ENCODE results near the gene AMOTL2.

Gene AMOTL2

DNA sequence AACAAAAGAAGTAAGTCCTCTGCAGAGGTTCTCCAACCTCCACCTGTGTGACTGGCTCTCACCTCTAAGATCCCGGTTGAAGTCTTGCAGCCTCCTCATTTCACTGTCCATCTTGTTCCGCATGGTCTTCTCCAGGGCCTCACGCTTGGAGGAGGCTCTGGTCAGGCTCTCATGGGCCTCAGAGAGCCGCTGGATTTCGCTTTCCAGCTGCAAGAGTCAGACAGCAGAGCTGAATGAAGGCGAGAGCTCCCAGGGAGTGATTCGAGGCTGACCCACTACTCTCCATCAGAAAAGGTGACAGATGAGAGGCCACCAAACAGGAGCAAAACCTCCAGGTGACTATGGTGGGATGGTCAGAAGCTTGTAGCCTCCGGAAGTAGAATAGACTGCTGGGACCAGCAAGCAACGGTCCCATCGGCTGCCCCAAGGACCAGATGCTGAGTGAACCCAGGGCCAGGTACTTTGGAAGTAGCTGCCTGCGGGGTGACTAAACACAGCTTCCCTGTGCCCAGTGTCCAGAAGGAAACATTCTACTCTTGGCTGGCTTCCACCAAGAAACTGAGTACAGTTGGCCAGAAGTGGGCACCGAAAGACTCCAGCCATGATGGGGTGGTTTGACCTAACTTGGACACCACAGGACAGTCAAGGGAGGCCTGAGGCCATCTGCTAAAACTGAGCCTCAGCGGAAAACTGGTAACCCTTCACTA is 7.9 kb downstream of the AMOTL2 start:
- no peak for DNase-seq (ENCODE audit: low spot score)

DNA sequence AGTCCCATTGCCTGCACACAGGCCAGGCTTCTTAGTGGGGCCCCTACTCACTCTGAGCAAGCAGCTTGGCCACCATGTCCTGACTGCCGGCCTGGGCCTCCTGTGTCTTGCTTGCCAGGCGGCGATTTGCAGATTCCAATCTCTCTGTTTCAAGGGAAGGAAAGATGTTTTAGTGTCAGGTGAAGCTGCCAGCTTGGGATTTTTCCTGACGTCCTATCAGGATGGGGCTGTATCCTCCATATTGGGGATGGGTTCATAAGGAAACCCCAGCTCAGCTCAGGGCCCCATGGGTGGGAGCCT is 8.5 kb downstream of the AMOTL2 start:
- DNase-seq (ENCODE audit: low spot score), result no peak

DNA sequence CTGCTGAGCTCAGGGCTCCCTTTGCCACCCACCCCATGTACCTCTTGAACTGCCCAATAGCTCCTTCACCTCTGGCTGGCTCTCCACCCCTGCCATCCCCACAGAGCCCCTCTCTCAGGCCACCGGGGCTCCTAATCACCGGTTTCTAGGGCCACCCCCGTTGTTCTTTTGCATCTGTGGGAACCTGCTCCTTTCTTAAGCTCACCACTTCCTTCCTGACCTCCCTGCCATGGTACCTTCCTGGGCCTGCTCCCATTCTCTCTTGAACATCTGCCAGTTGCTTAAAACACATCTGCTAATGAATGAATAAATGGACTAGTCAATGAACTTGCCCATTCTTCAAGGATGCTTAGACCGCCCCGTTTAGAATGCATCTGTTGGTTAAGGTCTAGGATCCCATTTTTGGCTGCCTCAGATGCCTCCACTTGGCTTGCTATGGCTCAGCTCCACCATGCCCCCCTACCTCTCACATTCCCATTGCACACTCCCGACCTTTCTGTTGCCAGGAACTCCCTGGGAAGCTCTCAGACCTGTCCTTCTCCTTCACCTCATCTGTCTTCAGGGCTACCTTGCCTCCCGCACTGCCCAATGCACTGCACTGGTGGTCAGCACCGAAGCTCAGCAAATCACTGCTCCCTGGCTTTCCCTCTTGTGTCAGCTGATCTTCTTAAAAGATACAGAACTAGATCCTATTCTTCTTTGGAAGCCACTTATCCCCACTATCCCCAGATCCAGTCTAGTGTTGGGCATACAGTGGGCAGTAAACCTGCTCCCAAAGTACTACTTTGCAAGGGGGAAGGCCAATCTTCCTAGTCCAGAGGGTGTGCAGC is 9.1 kb downstream of the AMOTL2 start:
- no peak for DNase-seq (ENCODE audit: low spot score)

DNA sequence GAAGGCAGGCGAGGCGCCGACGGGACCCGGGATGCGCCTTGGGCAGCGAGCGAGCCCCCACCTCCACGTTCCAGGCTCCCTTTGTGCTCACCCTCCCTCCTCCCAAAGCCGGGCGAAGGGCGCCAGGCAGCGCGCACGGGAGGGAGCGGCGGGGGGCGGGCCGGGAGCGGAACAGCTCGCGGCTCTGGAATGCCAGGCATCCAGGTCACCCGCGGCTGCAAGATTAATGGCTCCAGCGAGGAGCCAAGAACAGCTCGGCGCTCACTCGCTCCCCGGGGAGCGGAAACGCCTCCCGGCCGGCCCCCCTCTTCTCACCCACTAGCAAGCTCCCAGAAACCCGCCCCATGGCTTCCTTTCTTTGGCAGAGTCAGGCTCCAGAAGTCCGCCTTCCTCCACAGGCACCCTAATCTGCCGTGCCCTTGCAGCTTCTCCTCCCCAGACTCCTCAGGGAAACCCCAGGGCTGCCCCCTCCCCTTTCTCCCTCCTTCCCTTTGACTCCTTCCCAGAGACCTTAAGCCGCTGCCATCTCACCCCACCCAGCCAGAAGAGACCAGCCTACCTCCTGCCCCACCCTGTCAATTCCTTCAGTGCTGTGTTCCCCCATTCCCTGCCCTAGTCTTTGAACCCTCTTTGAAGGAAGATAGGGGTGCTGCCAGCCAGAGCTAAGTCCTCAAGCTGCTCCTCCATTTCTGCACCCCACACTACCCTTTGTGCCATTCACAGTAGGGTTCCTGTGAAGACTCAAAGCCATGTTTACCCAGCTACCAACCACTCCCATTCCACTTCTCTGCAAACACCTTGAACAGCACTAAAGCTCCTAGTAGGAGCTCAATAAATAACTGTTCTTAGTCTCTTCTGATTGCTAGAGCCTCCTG is 9.9 kb downstream of the AMOTL2 start:
- DNase-seq (ENCODE audit: low spot score), result peak; percentile 96

DNA sequence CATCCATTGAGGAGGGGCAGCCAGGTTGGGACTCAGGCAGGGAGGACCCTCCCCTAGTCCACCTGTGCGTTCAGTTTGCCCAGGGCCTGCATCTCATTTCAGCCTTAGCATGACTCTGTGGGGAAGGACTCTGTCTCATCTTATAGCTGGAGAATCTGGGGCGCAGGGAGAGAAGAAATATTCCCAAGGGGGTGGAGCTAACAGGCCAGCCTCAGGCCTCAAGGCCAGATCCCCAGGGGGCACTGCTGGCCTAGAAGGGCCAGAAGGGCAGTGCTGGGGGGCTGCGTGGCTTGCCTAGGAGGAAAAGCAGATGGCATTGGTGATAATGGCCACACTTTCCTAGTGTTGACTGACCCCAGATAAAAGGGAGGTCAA is 10.9 kb downstream of the AMOTL2 start:
- DNase-seq (ENCODE audit: low spot score), result no peak

DNA sequence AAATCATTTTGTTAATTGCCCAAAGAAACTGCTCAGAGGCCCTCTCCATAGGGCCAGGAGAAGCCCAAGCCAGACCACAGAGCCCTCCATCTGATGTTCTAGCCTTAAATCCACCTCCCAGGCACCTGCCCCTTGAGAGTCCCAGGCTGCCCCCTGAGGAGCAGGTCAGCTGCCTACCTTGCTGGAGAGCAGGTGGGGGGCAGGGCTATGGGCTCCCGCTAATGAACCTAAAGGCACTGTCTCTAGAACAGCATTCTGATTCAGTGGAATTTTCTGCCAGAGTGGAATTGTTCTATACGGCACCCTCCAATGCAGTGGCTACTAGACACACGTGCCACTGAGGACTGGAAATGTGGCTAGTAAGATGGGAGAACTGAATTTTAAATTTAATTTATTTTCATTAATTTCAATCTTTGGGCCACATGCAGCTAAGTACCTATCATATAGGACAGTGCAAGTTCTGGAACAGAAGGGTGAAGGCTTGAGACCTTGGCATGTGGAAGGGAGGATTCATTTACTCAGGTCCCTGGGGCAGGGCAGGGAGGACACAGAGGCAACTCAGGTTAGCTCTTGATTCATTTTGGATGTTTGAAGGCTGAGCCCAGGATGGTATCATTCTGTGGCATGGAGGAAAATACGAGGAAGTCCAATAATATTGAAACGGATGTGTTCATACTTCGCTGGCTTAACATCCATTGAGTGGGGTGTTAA is 11.4 kb downstream of the AMOTL2 start:
- no peak for DNase-seq (ENCODE audit: low spot score)

DNA sequence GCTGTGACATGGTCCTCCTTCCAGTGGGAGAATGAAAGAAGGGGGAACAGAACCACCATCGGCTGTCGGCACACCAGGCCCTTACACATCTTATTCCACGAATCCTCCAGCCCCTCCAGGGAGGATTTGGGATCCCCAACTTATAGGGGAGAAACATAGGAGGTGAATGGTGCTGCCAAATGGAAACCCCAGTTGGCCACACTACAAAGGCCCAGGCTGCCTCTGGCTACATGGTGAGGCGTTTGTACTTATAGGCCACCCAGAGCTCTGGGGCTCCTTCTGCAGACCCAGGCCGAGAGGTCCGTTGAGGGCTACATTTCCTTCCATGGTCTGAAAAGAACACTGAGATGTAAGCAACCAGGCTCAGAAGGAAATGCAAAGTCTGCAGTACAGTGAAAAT is 12.0 kb downstream of the AMOTL2 start:
- no peak for DNase-seq (ENCODE audit: low spot score)

DNA sequence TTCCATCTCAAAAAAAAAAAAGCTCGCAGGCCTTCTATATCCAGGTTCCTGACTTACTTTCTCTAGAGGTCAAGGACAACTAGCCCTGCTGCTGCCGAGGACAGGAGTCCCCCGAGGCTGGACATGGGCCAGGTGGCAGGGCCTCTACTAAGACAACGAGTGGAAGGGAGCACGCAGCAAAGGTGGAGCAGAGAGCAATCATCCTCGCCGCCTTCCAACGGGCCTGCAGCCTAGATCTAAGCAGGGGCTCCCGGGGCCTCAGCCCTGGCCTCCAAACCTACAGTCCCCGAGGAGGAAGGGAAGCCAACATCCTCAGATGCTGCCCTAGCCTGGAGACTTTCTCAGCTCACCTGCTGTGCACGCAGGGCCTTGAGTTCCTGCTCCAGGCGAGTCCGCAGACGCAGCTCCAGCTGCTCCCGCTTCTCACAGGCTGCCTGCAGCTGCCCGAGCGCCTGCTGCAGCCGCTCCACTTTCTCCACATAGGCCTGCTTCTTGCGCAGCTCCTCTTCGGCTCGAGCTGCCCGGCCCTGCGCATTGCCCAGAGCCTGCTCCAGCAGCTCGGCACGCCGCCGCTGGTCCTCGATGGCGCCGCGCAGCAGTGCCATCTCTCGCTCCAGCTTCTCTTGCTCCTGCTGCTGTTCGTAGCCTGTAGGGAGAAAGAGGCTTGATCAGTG is 12.9 kb downstream of the AMOTL2 start:
- no peak for DNase-seq (ENCODE audit: low spot score)

DNA sequence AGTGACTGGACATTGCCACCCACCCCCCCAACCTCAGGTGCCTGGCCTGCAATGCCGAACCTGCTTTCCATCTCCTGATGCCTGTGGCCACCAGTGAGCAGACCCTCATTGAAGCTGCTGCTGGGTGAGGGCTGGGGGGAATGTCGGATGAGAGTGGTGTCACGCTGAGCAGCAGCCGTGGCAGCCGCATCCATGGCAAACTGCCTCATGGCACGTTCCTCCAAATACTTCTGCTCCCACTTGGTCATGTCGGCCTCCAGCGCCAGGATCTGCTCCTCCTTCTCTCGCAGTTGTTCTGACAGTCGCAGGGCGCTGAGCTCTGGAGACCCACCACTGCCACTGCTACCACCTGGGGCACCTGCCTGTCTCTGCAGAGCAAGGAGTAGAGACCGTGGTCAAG is 14.2 kb downstream of the AMOTL2 start:
- no peak for DNase-seq (ENCODE audit: low spot score)

DNA sequence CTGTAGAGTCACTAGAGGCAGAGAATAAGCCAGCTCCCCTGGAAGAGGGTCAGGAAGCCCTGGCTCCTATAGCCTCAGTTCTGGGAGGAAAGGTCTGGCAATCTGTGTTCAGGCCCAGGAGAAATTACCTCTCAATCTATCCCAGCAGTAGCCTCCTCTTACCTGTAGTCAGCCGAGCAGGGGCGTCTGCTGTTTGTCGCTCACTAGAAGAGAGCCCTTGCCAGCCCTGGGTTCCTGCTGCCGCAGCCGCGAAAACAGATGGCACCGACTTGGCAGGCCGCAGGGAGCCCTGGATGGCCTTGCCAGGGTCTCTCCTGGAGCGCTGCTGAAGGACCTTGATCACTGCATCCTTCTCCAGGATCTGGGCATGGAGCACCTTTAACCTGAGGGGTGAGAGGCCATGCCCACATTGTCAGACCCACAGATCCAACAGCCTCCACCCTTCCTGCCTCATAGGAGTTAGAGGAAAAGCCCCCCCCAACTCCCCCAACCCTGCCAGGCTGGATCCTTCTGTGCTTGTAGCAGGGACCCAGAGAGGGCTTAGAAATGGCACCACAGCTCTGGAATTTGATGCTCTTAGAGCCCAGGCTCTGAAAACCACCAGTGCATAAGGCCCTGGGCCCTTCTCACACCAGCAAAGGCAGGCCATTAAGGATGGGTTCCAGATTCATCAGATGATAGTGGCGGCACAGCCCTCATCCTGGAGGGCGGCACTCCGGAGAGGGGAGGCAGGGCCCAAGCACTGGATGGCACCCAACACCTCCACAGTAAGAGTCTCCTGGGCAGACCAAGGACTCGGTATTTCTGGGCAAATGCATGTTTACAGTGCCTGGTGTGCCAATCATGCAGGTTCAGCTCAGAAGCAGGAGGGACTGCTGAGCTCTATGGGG is 14.9 kb downstream of the AMOTL2 start:
- DNase-seq (ENCODE audit: low spot score), result no peak

DNA sequence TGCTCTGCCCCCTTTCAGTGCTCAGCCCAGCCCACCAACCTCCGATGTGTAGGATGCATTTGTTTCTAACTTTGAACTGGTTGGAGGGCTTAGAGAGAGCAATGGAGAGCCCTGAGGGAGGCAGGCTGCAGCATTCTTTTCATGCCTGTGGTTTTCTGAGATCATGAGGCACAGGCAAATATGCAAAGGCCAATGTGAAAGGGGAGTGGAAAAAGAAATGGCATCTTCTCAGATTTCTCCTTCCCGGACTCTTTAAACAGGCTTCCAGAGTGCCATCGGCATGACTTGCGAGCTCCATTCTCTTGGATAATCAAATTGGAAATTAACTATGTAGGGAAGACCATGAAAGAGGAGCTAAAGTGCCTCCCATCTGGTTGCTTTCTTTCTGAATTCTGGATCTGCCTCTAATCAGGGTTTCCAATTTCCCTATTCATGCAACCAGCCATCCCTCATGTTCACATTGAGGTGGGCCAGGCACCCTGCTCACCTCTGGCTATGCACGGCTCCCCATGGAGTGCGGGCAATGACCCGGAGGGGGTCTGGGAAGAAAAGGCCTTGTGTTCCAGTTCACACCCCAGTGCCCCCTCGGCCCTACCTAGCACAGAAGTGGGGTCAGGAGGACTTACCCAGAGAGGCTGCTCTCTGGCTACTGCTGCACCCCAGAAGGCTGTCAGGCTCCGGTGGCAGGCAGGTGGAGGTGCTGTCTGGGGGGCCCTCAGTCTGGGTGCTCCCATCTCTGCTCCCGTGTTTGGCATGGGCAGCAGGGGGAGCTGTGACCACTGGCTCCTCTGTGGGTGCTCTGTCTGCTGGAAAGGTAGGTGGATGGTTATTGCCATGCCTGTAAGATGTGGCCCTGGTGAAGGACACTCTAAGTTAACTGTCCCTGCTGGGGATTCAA is 16.1 kb downstream of the AMOTL2 start:
- DNase-seq (ENCODE audit: low spot score), result no peak

DNA sequence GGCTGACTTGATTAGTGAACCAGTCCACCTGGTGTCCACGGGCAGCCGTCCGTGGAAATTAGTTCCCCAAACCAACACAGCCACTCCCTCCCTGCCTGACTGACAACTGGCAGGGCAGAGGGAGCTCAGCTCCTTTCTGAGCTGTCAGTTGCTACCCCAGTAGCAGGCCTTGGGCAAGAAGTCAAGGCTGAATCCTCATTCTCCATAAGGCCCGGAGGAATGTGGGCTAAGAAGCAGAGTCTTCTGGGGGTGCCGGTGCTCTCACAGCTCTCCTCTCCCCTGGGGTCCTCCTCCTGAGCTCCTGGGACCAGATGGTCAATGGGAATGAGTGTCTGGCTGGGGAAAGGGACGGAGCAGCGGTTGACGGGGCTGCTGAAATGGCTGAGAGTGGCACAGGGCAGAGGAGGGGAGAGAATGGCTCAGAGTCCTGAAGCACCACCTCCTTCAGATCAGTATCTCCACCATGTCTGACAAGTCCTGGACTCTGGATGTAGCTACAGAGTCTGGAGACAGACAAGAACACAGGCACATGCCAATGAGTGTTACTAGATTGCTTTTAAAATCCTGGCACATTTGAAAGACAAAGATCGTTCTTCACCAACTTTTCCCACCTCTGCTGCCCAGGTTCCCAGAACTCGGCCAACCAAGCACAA is 16.9 kb downstream of the AMOTL2 start:
- DNase-seq (ENCODE audit: low spot score), result no peak

DNA sequence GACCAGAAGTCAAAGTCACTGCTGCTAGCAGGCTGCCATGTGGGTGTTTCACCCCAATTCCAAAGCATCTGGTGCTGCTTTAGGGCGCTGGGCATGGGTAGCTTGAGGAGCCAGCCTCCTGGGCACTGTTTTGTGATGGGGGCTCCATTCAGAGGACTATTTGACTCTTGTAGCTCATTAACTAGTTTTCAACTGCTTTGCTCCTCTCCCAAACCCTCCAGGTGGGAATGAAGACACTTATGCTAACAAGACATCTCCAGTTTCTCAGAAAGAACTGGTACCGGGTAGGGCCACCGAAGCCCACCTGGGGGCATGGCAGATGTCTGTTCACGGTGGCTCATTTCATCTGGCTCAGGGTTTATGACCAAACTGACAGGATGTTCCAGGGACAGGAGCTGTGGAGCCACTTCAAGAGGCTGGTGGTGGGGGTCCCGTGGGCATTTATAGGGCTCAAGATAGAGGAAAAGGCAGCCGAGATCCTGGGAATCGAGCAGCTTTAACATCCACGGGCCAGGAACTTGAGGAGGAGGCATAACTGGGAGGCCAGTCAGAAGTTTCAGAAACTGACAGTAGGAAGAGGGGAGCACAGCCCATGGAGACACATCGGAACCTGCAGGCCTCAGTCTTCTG is 17.7 kb downstream of the AMOTL2 start:
- DNase-seq (ENCODE audit: low spot score), result no peak

DNA sequence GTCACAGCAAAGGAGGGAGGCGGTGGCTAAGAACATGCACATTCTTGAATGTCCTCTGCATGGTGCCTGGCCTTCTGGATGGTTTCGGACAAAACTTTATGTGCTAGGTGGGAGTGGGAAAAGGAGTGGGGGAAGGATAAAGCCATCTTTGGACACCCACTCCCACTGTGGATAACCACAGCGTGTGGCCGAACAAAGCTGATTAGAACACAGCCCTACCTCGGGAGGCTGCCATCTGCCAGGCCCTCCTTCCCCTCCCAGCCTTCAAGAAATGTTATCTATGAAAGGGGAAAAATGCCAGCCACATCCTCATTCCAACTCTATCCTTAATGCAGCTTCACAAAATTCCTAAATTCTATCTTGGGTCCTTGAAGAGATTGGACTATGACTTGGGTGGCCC is 18.8 kb downstream of the AMOTL2 start:
- no peak for DNase-seq (ENCODE audit: low spot score)

DNA sequence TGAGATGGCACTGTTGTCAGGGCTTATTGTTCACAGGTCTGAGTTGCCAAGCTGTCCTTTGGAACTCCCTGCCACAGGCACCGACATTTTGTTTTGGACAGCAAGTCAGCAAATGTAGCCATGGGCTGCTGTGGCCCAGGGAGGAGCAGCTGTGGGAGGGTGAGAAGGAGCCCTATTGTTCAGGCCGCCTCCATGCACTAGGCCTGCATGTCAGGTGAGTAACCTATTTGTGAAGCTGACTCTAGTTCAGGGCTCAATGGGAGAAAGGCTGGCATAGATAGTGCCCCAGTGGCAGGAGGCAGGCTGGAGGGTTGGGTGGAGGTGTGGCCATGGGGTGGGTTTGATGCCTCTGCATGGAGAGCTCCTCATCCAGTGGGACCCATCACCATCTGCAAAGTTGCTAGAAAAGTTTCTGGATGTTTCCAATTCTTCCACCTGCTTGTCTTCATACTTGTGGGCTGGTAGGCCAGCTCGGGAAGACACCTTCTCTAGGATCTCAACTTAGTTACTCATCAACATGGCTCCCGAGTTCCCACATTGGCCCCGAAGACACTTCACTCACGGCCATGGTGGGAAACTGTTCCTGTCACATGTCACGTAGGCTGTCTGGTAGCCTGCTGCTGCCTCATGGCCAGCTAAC is 19.5 kb downstream of the AMOTL2 start:
- DNase-seq (ENCODE audit: low spot score), result no peak

DNA sequence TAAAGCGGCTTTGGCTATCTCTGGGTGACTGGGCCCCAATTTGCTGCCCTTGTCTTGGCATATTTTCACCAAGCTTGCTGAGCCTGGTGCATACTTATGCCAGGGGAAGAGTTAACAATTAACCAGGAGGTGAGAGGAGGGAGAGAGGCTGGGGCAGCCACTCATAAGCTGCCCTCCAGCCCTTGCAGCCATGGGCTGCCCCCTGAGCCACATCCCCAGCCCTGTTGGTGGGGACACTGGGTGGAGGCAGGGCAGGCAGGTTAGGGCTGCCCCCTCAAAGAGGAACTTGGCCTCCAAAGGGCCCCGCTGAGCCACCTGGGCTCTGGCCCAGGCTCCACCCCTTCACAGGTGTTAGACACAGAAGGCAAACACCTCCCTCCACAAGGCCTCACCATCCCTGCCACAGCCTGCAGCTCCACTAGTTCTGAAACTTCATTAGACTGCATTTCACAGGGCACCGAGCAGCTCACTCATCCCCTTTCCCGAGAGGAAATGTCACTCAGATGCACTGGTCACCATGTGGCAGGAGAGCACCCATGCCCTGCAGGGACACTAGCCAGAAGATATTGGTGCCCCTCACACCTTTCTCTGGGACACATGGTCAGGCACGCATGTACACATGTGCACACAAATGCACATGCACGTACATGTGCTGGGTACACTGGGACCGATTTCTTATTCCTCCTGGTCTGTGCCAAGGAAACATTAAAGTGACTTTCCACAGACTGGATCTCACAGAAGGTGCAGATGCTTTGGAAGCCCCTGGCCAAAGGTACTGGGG is 20.2 kb downstream of the AMOTL2 start:
- no peak for DNase-seq (ENCODE audit: low spot score)

DNA sequence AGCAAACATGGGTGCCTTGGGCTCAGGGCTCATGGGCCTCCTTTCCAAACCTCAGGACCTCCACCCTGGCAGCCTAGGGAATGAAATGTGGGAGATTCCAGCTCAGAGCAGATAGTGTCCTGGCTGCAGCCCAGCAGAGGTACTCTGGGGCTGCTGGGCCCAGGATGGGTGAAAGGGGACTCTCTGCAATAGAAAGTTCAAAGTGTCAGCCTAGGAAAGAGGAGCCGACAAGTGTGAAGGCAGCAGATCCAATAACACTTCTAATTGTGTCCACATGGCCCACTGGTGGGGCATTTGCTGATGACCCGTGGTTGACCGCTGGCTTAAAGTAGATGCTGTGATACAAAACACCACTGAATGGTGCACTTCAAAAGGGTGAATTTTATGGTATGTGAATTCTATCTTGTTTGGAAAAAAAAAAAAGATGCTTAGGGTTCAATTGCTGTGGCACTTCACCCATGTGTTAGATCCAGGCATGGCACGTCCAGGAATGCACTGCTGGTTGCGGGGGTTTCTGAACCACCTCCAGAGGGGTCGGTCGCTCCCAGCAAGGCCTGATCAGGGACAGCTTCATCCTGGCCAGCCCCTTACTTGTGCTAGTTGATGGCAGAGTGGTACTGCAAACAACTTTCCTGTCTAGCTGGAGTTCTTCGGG is 20.9 kb downstream of the AMOTL2 start:
- no peak for DNase-seq (ENCODE audit: low spot score)

Data from D341Med (cell line).